CD4-positive, alpha-beta T cell treated with Interleukin-15 for 4 hours (primary cell): ENCODE measurements around the gene CARM1.
A peak's percentile ranks its signal among the peaks of the same experiment; 100 is the strongest.
"Not testable (repeated sequence)": the region's sequence is repeated elsewhere in the genome, so short reads cannot be mapped to it uniquely, and the experiment has no call there.

Experiments used
- DNase-seq: peaks from one replicate; pipeline ENCODE4 v3.0.0-alpha.2; 2020; ENCODE audit warnings: low spot score

The CARM1 gene

DNA sequence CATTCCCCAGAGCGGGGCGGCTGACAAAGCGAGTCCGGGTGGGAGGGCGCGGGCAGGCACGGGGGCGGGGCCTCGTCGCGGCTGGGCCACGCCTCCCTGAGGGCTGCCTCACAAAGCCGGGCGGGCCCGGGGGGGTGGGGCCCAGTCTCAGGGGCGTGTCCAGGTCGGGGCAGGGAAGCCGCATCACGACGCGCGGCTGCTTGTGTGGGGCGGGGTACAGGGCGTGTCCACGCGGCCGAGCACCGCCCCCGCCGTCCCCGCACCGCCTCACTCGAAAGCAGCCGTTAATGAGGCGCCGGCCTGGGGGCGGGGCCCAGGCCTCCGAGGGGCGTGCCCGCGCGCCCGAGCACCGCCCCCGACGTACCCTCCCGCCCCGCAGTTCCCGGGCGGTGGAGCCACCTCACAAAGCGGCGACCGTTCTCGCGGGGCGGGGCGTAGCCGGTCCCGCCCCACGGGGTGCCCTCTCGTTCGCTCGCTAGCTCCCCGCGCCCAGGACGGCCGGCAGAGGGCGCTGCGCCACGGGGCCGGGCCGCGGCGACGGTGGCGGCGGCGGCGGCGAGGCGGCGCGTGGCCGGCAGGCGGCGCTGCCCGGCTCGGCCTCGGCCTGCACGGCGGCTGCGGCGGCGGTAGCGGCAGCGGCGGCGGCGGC is at the start of gene CARM1:
TSS of gene CARM1 (plus strand) at position 599 of the 649 bp plus-strand sequence. CDS start 150 bp downstream, outside the sequence.
- peak; percentile 99 for DNase-seq

DNA sequence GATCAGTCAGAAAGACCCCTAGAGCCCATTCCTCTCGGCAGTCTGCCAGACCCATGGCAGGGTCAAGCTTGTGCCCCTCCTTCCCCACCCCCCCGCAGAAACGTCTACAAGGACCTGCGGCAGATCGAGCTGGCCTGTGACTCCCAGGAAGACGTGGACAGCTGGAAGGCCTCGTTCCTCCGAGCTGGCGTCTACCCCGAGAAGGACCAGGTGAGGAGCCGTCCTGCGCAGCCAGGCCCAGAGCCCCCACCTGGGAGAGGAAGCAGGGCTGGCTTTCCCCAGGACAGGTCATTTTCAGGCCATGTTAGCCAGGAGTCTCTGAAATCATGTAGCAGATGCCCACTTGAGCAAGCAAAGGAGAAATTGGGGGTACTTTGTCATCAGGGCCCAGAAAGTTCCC is 47.7 kb upstream of the CARM1 start:
- DNase-seq = no peak

DNA sequence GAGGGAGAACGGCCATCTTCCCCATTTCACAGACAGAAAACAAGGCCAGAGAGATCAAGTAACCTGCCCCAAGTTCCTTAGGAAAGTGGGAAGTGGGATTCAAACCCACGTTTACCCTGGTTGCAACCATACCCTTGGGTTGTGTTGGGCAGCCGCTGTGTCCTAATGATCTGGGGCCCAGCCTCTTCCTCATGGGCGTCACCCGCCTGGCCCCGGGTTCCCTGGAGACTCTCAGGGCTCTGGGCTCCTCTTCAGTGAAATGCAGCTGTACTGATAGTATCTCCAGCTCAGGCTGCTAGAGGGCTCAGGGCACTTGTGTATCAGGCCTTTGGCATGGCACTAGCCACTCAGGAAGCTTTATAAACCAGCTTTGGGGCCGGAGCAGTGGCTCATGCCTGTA is 45.1 kb upstream of the CARM1 start:
- DNase-seq = no peak

DNA sequence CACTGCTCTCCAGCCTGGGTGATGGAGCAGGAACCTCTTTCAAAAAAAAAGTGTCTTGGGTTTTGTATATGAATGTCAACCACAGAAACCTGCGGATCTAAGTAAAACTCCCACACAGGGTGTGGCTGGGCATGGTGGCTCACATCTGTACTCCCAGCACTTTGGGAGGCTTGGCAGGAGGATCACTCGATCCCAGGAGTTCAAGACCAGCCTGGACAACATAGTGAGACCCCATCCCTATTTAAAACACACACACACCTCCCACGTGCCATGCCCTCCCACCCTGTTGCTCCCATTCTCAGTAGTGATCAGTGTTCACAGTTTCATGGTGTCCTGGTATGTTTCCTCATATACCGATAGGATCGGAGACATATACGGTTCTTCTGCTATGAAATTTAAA is 44.5 kb upstream of the CARM1 start:
- no peak for DNase-seq

DNA sequence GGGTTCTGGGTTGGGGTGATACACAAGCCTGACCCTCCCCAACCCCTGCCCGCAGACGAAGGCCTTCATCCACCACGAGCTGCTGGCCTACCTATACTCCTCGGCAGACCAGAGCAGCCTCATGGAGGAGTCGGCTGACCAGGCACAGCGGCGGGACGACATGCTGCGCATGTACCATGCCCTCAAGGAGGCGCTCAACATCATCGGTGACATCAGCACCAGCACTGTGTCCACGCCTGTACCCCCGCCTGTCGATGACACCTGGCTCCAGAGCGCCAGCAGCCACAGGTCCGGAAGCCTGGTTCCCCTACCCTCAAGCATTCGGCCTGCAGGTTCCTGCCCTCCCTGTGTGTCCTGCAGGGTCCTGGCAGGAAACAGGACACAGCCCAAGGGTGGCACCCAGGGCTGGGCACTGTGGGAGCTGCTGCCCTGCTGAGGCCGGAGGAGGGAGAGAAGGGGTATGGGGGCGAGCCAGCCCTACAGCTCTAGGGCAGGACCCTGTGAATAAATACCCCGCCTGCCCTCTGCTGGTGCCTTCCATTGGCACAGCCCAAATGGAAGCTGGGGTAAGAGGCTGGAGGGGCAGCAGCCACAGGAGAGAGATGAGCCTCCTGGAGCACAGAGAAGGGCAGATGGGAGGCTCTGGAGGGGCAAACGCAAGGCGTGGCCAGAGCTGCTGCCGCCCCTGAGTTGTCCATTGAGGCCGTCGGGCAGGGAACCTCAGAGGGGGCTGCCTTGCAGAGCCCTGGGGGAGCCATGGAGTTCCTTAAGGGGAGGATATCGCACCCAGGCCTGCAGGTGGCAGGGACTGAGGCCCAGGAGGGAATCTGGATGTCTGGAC is 42.2 kb upstream of the CARM1 start:
- no peak for DNase-seq

DNA sequence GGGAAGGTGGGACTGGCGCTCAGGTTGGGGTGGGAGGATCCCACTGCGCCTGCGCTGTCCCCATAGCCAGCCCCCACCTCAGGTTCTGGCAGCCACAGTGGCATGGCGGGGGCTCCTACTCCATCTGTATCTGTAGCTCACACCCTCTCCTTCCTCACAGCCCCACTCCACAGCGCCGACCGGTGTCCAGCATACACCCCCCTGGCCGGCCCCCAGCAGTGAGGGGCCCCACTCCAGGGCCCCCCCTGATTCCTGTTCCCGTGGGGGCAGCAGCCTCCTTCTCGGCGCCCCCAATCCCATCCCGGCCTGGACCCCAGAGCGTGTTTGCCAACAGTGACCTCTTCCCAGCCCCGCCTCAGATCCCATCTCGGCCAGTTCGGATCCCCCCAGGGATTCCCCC is 41.4 kb upstream of the CARM1 start:
- DNase-seq = no peak

DNA sequence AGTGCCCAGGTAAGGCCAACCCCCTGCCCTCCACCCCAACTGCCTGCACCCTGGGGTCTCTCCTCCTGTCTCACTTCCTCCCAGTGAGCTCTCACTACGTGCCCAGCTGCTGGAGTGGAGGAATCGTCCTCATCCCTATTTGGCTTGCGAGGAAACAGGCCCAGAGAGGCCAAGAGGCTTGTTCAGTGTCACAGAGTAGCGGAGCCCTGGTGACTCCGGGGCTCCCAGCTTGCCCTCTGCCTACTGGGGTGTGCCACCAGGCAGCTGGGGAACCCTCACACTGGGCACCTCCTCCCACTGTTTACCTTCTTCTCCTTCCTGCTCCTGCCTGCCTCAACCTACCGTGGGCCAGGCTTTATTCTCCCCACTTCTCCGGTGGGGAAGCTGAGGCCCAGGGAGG is 41.0 kb upstream of the CARM1 start:
- no peak for DNase-seq

DNA sequence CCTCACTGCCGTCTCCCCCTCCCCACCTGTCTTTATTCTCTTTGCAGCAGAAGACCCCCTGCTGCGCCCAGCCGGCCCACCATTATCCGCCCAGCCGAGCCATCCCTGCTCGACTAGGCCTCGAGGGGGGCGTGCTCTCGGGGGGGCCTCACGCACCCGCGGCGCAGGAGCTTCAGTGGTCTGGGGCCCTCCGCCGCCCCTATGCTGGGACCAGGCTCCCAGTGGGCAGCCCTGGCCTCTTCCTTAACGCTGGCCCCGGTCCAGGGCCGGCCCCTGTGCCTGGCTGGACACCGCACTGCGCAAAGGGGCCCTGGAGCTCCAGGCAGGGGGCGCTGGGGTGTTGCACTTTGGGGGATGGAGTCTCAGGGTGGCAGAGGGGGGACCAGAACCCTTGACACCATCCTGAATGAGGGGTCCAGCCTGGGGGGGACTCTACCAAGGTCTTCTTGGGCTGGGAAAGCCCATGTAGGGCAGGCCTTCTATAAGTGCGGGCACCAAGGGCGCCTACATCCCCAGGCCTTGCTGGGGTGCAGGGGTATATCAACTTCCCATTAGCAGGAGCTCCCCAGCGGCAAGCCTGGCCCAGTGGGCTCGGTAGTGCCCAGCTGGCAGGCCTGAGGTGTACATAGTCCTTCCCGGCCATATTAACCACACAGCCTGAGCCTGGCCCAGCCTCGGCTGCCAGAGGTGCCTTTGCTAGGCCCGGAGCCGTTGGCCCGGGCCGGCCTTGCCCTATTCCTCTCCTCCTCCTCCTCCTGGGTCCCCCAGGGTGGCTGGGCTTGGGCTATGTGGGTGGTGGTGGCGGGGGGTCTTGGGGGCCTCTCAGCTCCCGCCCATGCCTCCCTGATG is 40.2 kb upstream of the CARM1 start:
- DNase-seq = no peak

DNA sequence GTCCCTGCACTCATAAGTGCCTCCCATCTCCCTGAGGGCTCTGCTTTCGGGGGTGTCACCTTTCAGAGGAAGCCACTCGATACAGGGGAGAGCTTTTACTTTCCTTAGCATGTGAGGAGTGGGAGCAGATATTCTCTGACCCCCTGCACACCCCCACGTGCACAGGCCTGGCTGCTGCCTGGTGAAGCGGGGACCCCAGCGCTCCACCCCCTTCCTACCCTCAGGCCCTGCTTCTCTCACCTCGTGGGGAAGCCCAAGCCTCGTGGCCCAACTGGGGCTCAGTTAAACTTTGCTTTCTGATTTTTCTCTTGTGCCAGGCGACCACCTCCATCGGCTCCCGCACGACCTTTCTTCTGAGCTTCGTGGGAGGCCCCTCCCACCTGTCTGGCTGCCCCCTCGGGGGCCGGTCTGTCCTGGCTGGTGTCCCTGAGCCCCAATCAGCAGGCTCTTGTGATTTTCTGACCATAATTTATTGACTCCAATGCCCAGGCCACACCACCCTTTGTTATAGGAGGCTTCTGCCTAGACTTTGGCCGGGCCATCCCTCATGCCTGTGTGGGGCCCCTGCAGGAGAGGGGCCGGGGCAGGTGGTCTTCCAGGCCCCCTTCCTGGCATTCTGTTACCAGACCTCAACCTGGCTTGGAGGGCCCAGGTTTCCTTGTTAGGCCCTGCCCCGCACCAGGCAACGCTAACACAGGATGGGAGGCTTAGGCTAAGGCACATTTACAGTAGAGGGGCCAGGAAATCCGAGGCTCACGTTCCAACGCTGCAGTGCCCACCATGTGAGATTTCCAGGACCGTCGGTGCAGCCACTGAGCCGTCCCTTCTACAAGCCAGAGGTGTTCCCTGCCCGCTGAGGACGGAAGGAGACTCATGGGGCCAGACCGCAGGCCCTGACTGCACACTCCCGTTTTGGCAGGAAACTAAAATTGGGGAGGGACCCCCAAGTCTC is 39.1 kb upstream of the CARM1 start:
- DNase-seq = no peak

DNA sequence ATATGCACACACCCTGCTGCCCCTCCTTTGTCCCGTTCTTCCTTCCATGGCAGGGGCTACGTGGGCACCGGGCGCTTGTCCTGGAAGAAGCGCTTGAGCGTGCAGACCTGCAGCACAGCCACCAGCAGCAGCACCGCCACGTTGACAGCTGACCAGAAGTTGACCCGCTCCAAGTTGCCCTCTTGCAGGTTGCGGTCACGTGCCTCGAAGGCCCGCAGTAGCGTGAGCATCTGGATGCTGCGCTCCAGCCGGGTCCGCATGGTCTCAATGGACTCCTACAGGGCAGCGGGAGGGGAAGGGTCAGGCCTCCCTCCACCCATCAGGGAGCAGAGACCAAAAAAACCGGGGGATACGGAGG is 38.4 kb upstream of the CARM1 start:
- DNase-seq = no peak

DNA sequence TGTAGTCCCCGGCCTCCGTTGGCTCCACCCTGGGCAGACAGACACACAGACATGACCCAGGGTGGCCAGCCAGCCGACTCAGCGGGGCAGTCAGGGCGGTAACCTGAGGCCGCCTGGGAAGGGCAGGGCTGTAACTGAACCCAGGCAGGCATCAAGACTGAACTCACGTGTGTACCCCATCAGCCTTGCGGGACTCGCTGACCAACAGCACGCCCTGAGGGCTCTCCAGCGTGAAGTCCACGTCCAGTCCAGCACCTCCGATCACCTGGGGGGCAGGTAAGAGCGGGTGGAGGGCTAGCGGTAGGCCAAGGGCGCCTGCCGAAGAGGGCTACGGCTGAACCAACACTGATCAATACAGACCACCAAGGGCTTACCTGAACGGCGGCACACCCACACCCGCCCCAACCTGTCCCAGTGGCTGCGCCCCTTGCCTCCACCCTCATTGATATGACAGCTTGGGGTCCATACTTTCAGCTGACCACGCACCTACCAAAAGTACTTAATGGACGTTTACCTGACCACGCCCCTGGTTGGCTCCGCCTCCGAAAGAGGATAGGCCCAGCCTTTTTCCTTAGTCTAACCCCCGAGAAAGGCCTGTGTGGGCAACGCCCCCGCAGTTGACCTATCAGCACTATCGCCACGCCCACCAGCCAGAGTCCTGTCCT is 36.1 kb upstream of the CARM1 start:
- DNase-seq = no peak

DNA sequence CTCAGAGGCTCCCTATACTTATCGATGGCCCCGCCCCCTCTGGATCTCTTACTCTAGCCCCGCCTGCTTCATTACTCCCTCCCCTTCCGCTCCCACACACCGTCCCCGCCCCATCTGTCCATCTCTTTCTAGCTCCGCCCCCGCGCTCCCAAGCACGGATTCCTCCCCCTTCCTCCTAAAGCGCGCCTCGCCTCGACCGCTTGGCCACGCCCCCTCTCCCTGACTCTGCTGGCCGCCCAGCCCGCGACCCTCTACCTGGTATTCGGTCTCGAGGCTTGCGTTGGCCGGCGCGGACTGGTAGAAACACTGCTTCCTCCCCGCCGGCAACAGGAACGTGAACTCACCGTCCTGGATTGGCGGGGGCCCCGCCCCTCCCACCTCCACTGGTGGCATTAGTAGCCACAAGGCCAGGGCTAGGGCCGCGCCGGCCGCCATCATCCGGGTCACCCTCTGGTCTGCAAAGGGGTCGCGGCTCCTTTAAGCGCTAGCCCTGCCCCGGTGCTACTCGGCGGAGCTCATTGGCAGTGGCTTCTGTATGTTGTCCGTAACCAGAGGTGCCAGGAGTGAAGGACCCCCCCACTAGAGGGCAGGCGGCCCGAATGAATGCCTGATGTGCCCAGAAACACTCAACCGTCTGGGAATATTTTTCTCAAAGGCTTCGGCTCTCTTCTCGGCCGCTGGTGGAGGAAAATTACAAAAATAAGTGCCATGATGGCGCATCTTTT is 35.4 kb upstream of the CARM1 start, which contains the start of gene TMED1:
TSS of gene TMED1 (minus strand) at position 459 of the 725 bp plus-strand sequence. CDS start at position 438, 21 bp downstream.
- DNase-seq = peak; percentile 92

DNA sequence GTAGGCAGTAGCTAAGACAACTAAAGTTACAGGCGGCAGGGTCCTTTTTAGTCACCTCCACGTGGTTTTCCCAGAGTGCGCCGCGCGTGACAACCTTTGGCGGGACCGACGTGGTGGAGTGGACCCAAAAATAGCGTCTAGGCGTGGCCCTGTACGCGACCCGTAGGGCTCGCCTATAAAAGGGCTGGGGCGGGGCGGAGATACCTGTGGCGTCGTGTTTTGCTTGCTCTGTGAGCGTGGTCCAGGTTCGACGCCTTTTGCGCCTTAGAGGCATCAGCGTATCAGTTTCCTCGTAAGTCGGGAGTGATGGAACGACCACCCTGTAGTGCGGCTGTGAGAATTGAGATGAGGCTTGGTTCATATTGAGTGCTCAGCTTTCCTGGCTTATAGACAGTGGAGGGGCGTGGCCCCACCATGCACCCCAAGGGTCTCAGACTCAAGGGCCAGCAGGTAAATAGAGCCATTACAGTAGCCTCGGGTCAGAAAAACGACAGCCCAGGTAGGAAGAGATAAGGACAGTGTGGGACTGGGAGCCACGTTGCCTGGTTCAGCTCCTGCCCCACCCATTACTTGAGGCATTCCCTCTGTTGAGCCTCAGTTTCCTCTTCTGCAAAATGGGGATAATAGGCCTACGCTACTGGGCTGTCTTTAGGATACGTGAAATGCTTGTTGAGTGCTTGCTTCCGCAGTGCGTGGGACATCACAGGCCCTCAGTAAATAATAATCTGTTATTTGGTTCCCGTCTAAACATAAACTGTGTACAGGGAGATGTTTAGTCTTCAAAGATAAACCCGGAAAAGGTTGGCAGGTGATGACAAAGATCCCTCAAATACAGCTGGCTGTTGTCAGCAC is 34.6 kb upstream of the CARM1 start:
- peak; percentile 84 for DNase-seq

DNA sequence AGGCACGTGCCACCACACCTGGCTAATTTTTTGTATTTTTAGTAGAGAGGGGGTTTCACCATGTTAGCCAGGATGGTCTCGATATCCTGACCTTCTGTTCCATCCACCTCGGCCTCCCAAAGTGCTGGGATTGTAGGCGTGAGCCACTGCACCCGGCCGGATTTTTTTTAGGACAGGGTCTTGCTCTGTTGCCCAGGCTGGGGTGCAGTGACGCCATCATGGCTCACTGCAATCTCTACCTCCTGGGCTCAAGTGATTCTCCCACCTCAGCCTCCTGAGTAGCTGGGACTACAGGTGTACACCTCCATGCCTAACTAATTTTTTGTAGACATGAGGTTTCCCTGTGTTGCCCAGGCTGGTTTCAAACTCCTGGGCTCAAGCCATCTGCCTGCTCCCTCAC is 33.7 kb upstream of the CARM1 start:
- DNase-seq = not testable (repeated sequence)

DNA sequence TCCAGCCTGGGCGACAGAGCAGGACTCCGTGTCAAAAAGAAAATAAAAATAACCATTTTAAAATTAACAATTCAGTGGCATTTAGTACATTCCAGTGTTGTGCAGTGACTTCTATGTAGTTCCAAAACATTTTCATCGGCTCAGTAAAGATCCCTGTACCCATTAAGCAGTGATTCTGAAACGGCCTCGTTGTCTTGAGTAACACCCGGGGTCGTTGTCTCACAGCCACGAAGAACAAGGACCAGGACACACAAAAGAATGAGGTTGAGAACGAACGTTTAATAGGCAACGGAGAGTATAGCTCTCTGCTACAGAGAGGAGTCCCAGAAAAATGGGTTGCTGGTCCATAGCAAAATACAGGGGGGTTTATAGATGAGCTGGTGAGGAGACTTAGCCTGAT is 33.0 kb upstream of the CARM1 start:
- DNase-seq = no peak

DNA sequence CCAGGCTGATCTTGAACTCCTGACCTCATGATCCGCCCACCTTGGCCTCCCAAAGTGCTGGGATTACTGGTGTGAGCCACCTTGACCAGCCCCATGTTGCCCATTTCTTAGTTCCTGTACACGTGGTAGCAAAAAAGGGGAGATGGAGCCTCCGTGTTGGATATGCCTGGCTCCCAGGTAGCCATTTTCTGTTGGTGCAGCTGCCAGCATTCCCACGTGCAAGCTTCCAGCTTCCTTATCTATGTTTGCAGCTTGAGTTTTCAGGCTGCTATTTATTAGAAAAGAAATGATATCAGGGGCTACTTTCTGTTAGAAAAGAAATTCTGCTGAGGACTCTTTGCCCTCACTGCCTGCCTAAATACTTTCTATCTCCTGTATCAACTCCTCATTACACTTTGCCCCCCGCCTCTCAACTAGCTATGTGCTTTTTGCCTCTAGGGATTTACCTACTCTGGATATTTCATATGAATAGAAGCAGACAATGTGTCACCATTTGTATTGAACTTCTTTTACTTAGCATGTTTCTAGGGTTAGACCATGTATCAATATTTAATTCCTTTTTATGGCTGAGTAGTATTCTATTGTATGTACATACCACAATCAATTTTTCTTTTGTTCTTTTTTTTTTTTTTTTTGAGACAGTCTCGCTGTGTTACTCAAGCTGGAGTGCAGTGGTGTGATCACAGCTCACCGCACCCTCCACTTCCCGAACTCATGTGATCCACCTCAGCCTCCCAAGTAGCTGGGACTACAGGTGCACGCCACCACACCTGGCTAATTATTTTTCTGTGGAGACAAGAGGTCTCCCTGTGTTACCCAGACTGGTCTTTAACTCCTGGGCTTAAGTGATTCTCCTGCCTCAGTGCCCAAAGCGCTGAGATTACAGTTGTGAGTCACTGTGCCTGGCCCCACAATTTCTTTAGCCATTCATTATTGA is 32.0 kb upstream of the CARM1 start:
- no peak for DNase-seq

DNA sequence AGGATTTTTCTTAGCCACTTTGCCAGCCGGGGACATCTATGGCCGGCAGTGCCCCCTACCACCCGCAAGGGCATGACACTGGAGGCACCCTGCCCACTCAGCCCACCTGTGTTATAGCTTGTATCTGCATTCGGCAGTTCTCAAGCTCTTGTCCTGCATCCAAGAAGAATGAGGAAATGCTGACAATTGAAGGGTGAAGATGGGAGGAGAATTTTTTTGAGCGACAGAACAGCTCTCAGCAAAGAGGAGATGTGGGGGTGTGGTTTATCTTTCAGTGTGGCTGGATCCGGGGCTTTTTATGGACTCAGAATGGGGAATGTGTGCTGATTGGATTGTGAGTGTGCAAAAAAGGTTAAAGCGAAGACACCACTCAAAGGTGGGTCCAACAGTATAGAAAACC is 28.6 kb upstream of the CARM1 start:
- no peak for DNase-seq
